Fibroblast of skin of left biceps (primary cell): ENCODE data around the gene LEFTY2.
"Not testable (repeated sequence)": the region's sequence is repeated elsewhere in the genome, so short reads cannot be mapped to it uniquely, and the experiment has no call there.

ENCODE experiments used
- DNase-seq, 2 experiments: peaks; one replicate each; pipeline ENCODE4 v3.0.0-alpha.2; 2013; ENCODE audit warnings: low read depth in 2 of 2

Gene LEFTY2

GRCh38 chr1:225908013-225908640, 32.9 kb downstream of the LEFTY2 start:
- no peak for DNase-seq

GRCh38 chr1:225907341-225907740, 33.7 kb downstream of the LEFTY2 start:
- no peak for DNase-seq

- DNase-seq = no peak
These were observed 34.6 kb downstream of the LEFTY2 start for GRCh38 chr1:225906467-225906866.

- DNase-seq = no peak
These were observed 37.4 kb downstream of the LEFTY2 start for GRCh38 chr1:225903623-225904022.

DNA sequence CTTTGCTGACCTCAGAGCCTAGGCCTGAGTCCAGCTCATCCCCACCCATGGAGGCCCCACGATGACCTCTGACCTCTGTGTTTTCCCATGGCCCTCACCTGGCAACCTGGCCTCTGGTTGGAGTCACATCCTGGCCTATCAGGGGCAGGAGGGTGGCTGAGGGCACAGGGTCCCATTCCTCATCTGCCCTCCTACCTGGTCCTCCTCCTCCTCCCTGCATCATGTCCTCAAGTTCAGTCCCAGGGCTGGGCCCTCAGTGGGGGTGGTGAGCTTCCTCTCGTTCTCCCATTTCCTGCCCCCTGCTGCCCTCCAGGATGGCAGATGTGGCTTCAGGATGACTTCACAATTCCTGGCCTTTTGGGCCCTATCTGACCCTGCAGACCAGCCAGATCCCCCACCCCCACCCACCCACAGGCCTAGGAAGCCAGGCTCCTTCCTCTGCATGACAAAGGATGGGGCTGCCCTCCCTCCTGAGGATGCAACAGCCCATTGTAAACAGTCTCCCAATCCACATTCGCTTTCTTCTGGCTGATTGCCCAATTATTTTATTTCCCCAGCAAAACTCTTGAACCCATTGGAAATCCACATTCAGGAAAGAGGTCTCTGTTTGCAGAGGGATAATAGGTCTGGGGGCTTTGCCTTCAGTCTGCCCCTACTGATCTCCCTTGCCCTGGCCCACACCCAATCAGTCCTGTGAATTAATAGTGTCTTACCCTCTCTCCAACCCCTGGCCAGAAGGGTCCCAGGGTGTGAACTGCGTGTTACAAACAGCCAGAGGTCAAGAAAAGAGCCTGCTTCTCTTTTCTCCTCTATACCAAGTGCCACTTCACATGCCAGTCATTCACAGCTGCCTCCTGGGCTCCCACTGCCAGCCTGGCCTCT, 41.7 kb downstream of the LEFTY2 start:
- DNase-seq = no peak

- DNase-seq = no peak
These were observed 43.2 kb downstream of the LEFTY2 start for GRCh38 chr1:225897595-225898514.

- DNase-seq = no peak
These were observed 44.0 kb downstream of the LEFTY2 start for GRCh38 chr1:225896937-225897549.

DNA sequence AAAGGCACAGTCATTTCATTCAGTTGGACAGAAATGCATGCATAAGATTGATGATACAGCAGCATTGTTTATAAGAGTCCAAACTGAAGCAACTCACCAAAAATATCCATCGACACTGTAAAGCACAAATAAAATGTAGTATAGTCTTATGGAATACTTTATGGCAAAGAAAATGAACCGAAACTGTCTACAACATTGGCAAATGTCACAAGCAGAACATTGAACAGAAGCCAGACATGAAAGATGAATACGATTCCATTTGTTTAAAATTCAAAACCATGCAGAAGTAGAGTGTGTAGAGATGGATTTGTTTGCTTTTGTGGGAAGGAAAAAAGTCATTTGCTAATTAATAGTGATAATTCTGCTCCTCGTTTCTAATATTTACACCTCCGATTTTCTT, 44.5 kb downstream of the LEFTY2 start:
- DNase-seq = no peak

DNA sequence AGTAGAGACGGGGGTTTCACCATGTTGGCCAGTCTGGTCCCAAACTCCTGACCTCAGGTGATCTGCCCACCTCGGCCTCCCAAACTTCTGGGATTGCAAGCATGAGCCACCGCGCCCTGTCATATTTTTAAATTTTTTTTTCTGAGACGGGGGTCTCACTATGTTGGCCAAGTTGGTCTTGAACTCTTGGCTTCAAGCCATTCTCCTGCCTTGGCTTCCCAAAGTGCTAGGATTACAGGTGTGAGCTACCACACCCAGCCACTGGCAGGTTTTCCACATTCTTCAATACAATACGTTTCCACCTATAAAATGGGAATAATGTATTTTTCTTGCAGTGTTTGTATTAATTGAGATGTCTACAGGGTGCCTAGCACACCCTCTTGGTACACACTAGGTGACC, 48.7 kb downstream of the LEFTY2 start:
- no peak for DNase-seq

DNA sequence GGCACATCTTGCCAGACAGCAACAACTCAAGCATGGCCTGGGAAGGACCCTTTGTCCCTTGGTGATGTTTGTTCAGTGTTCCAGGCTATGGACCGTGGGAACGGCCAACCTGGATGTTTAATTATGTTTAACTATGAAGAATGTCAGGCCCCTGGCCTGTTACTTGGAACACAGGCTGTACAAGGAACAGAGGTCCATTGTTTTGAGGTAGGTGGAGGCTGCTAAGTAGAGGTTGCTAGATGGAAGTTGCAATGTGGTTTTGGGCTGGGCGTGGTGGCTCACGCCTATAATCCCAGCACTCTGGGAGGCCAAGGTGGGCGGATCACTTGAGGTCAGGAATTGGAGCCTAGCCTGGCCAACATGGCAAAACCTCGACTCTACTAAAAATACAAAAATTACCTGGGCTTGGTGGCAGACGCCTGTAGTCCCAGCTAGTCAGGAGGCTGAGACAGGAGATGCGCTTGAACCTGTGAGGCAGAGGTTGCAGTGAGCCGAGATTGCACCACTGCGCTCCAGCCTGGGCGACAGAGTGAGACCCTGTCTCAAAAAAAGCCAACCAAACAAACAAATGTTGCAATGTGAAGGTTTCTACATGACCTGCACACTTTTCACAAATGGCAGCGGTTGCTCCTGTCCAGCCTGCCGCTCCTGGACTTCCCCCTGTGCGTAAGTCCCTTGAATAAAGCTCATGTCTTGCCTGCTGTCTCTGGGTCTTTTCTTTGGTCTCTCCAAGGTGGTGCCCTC, 49.6 kb downstream of the LEFTY2 start:
- no peak for DNase-seq

- DNase-seq = no peak
These were observed 50.4 kb downstream of the LEFTY2 start for GRCh38 chr1:225890346-225891228.

GRCh38 chr1:225889743-225890142, 51.3 kb downstream of the LEFTY2 start:
- no peak for DNase-seq

DNA sequence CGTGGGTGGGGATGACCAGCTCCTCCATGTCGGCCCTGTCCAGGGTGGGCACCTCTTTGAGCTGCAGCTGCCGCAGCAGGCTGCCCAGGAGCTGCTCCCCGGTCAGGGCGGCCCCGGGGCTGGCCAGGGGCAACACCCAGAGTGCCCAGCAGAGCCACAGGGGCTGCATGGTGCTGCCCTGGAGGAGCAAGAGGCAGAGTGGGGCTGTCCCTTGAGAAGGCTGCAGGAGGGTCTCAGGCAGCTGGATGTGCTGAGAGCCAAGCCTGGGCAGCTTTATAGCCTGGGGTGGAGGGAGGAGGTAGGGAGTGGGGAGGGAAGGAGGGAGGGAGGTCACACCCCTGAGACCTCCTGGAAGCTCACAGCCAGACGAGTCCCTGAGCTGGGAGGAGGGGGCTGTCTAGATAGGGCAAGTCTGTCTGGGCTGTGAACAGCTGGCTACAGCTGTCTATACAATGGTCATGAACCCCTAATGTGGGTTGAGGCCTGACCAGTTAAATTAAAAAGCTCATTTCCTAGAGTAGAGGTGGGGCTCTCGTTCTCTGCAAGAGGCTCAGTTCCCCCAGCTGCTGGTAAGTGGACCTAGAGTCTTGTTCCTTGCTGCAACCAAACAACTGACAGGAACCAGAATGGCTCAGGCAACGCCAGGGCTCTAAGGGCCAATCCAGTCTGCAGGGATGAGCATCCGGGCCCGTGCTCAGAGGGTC, 52.0 kb downstream of the LEFTY2 start, which contains the start of gene LEFTY1:
TSS of gene LEFTY1 (minus strand) at position 249 of the 704 bp plus-strand sequence. CDS start at position 169, 80 bp downstream.
- DNase-seq = no peak

GRCh38 chr1:225888289-225888897, 52.6 kb downstream of the LEFTY2 start:
- no peak for DNase-seq

DNA sequence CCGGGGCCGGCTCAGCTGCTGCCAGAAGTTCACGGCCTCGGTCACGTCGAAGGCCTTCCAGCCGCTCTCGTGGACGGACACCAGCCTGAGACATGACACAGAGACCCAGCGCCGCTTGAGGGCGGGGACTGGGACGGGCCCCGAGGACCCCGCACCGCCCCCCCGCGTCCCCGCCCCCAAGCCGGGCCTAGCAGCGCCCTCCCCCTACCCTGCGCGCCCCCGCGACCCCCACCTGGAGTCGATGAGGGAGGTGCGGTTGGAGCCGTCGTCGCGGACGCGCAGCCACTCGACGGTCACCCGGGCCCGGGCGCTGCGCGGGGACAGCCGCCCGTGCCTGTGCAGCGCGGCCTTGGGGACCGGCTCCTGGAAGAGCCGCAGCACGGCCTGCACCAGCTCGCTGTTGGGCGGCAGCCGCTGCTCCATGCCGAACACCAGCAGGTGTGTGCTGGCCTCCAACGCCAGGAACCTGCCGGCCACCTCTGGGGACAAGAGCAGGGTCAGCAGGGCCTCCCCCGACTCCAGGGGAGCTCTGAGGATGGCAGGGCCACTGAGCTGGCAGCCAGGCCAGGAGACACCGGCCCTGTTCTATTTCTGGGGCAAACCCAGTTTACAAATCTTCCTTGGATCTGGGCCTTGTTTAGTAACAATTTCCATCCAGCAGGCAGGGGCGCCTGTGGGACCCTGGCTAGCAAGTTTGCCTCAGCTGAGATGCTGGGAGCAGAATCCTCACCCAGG, 53.3 kb downstream of the LEFTY2 start:
- not testable (repeated sequence) for DNase-seq

DNA sequence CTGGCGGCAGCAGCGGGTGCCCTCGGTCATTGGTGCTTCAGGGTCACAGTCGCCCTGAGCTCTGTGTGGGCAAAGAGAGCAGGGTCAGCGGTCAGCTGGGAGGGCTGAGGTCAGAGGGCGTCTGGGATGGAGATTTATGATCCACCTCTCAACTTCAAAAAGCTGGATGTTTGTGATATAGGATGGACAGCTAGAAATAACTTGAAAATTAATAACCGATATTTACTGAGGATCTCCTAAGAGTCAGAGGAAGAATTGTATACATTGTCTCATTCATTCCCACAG, 54.0 kb downstream of the LEFTY2 start:
- DNase-seq = no peak
